22Rv1 (cell line): ENCODE data around the gene PYDC2.

Source experiments
- CTCF ChIP-seq: fragments of 450-650 bp; IDR thresholded peaks from 2 replicates; pipeline ENCODE4 v1.5.1; 2017; ENCODE audit warnings: mild to moderate bottlenecking
- ZFX ChIP-seq: fragments of 450-650 bp; IDR thresholded peaks from 2 replicates; pipeline ENCODE4 v1.6.1; 2017; ENCODE audit warnings: antibody characterized with exemption, borderline replicate concordance

- TF ChIP-seq CTCF (no peak), ZFX (no peak)
These were observed 38.5 kb downstream of the PYDC2 start for GRCh38 chr3:191499307-191500080.
